ENCODE results near the gene HOXD9.

Gene HOXD9

GRCh38 chr2:176087330-176088047, 35.0 kb upstream of the HOXD9 start:
- no peak for ATAC-seq
- no peak for TF ChIP-seq BACH2 (CRISPR knock-in tag; IDR thresholded peaks at IDR 0.05; ENCODE audit: borderline replicate concordance)
- TF ChIP-seq ZFP30 (CRISPR knock-in tag; IDR thresholded peaks at IDR 0.05): no peak
- no peak for TF ChIP-seq CSRNP3 (CRISPR knock-in tag; IDR thresholded peaks at IDR 0.05)
- no peak for TF ChIP-seq ZNF8 (CRISPR knock-in tag; IDR thresholded peaks at IDR 0.05)
- TF ChIP-seq TOX (CRISPR knock-in tag; IDR thresholded peaks at IDR 0.05; ENCODE audit: borderline replicate concordance): no peak
- no peak for TF ChIP-seq CSDC2 (CRISPR knock-in tag; IDR thresholded peaks at IDR 0.05)

DNA sequence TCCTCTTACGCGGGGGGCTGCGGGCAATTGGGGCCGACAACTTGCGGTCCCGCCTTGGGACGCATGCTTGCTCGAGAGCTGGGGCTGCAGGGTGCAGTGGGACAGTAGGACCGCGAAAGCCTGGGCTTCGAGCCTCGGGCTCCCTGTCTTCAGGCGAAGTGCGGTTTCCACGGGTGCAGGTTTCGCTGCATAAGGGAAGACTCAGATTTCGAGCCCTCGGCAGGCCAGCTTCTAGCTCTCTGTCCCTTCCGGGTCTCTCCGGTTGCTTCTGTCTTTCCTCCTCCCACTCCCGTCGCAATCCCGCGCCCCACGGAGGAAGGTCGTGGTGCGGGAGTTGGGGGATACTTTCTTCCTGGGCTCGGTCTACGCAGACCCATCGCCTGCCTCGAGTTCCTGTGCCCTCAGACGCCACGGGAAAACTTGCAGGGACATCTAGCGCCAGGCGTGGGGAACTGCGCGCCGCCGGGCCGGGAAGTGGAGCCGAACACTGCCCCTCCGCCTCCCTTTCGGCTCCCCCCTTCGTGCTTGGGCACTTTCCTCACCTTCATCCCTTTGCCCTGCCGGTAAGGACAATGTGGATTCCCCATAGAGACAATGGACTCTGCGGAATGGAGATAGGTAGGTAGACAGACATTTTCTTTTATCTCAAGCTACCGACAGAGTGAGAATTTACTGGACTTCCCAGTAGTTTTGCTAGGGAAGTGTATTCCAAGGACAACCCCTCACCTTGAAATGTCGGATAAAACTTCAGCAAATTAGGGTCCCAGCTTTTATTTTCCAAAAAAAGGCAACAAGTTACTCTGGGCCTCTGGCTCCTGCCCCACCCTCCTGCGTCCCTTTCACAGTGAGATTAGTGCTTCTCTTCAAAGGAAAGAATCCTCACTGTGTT, 34.2 kb upstream of the HOXD9 start:
- peak; percentile 83 for ATAC-seq
- no peak for TF ChIP-seq ZNF565 (CRISPR knock-in tag; conservative IDR thresholded peaks at IDR 0.05; ENCODE audit: low read depth)
- no peak for TF ChIP-seq BACH2 (CRISPR knock-in tag; IDR thresholded peaks at IDR 0.05; ENCODE audit: borderline replicate concordance)

DNA sequence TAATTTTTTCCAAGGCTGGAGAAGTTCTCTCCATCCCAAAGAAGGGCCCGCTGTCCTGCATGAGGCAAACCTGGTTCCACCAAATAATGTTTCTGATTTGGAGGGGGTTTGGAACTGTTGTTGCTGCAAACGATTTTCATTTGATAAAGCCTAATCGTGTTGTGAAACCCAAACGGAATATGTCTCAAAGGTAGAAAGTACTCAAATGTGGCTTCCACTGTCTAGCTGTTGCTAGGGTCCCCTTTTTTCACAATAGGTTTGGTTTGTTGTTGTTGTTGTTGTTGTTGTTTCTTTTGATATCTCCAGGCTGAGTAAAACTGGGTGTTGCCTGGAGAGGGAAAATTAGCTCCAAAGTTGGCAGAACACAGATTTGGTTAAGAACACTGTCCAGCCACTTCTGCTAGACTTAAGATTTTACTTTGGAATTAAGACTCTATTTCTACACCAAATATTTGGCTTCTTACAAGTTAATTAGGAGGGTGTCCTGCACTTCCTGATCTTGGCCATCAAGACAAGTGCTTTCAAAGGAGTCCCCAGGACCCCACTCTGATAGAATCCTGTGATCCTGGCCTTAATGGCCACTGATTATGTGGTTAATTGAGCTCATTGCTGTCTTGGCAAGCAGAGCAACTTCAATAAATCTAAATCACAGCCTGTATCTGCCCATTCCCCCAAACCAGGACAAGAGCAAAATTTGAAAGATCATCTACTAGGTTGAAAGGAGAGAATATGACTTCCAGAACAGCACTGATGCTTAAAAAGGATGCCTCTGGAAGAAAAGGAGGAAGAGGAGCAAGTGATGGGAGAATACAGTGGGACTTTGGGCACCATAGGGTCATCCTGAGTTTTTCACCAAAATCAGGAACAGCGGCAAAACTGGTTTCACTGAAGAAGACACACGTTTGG, 33.3 kb upstream of the HOXD9 start:
- TF ChIP-seq GLIS3 (CRISPR knock-in tag; IDR thresholded peaks at IDR 0.05) (no peak), TOX (CRISPR knock-in tag; IDR thresholded peaks at IDR 0.05; ENCODE audit: borderline replicate concordance) (no peak), ZNF8 (CRISPR knock-in tag; IDR thresholded peaks at IDR 0.05) (no peak), ZFP3 (CRISPR knock-in tag; IDR thresholded peaks at IDR 0.05) (no peak), SNAI2 (CRISPR knock-in tag; IDR thresholded peaks at IDR 0.05) (no peak), PPARA (CRISPR knock-in tag; IDR thresholded peaks at IDR 0.05; ENCODE audit: borderline replicate concordance) (no peak), ZC3H10 (CRISPR knock-in tag; IDR thresholded peaks at IDR 0.05) (no peak), TCF4 (CRISPR knock-in tag; IDR thresholded peaks at IDR 0.05; ENCODE audit: borderline replicate concordance) (no peak), ESRRG (CRISPR knock-in tag; IDR thresholded peaks at IDR 0.05) (no peak), CSRNP3 (CRISPR knock-in tag; IDR thresholded peaks at IDR 0.05) (no peak)
- TF ChIP-seq, protein P1, sequence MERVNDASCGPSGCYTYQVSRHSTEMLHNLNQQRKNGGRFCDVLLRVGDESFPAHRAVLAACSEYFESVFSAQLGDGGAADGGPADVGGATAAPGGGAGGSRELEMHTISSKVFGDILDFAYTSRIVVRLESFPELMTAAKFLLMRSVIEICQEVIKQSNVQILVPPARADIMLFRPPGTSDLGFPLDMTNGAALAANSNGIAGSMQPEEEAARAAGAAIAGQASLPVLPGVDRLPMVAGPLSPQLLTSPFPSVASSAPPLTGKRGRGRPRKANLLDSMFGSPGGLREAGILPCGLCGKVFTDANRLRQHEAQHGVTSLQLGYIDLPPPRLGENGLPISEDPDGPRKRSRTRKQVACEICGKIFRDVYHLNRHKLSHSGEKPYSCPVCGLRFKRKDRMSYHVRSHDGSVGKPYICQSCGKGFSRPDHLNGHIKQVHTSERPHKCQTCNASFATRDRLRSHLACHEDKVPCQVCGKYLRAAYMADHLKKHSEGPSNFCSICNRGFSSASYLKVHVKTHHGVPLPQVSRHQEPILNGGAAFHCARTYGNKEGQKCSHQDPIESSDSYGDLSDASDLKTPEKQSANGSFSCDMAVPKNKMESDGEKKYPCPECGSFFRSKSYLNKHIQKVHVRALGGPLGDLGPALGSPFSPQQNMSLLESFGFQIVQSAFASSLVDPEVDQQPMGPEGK (CRISPR knock-in tag; IDR thresholded peaks at IDR 0.05; ENCODE audit: borderline replicate concordance): no peak
- ATAC-seq: no peak

DNA sequence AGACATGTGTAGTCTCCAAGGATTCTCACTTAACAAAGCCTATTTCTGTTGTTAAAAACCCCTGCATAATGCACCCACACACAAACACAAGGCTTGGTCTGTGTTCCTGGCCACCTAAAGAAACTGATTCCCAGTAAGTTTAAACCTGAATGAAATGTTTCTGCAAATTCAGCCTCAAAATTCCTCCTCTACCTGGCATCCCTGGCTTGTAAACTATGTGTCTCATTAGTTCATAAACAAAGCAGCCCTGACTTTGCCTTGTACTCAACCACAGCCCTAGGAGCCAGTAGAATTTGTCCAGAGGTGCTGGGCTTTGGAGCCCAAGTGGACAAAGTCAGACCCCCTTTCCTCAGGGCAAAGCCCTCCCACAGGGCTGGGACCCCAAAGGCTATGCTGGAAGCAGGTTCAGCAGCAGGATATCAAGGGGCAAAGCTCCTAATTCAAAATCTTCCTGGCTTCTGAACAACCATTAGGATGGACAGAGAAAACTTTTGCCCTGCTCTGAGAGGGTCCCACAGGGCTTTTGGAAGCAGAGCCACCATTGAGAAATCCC, 32.6 kb upstream of the HOXD9 start:
- TF ChIP-seq ZFP30 (CRISPR knock-in tag; IDR thresholded peaks at IDR 0.05): no peak
- TF ChIP-seq, protein P1 (CRISPR knock-in tag; IDR thresholded peaks at IDR 0.05; ENCODE audit: borderline replicate concordance): no peak
- no peak for TF ChIP-seq TCF4 (CRISPR knock-in tag; IDR thresholded peaks at IDR 0.05; ENCODE audit: borderline replicate concordance)
- TF ChIP-seq, protein P2, sequence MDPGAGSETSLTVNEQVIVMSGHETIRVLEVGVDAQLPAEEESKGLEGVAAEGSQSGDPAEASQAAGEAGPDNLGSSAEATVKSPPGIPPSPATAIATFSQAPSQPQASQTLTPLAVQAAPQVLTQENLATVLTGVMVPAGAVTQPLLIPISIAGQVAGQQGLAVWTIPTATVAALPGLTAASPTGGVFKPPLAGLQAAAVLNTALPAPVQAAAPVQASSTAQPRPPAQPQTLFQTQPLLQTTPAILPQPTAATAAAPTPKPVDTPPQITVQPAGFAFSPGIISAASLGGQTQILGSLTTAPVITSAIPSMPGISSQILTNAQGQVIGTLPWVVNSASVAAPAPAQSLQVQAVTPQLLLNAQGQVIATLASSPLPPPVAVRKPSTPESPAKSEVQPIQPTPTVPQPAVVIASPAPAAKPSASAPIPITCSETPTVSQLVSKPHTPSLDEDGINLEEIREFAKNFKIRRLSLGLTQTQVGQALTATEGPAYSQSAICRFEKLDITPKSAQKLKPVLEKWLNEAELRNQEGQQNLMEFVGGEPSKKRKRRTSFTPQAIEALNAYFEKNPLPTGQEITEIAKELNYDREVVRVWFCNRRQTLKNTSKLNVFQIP (CRISPR knock-in tag; IDR thresholded peaks at IDR 0.05; ENCODE audit: borderline replicate concordance, low read depth): no peak
- no peak for TF ChIP-seq ZNF8 (CRISPR knock-in tag; IDR thresholded peaks at IDR 0.05)
- TF ChIP-seq ESRRG (CRISPR knock-in tag; IDR thresholded peaks at IDR 0.05): no peak
- no peak for TF ChIP-seq ZFP3 (CRISPR knock-in tag; IDR thresholded peaks at IDR 0.05)
- TF ChIP-seq ZC3H10 (CRISPR knock-in tag; IDR thresholded peaks at IDR 0.05): no peak
- ATAC-seq: no peak
